IMR-90 (cell line): ENCODE results near the gene SHROOM3. TPM values are rescaled to one million over a fixed set of nuclear protein-coding genes. Genes with fewer than 3 reads are reported as not detected.
A peak's percentile ranks its signal among the peaks of the same experiment; 100 is the strongest.

Experiments
- ATAC-seq: fragments of 200-7000 bp; cut with Tn5 transposase; 2 replicates; pipeline ENCODE4 v1.9.1; 2020; ENCODE audit warnings: low read depth, mild to moderate bottlenecking, moderate library complexity
- BruUV-seq: library from RNA; stranded (reverse); fragments of 400-500 nt; replicated peaks from 2 replicates; lab custom pipeline; 2021; lab: Mats Ljungman, UMichigan
- CTCF ChIA-PET: fragments of 300-600 bp; formaldehyde crosslinking; extraction: SDS; loops from one replicate; lab custom pipeline; 2021; ENCODE audit warnings: antibody characterized with exemption; lab: Yijun Ruan, JAX
- POLR2A ChIA-PET: fragments of 300-600 bp; sonication (Branson Sonifier 250); formaldehyde crosslinking; loops from one replicate; lab custom pipeline; 2022; ENCODE audit warnings: antibody characterized with exemption; ENCODE audit not compliant: unreplicated experiment; lab: Charles Lee
- DNase-seq: peaks from one replicate; pipeline ENCODE4 v3.0.0; 2013
- H2AFZ ChIP-seq: replicated peaks from 2 replicates; pipeline ENCODE3; 2013; ENCODE audit warnings: low read length, mild to moderate bottlenecking; ENCODE audit not compliant: poor library complexity
- H2AK5ac ChIP-seq: 2 replicates; pipeline ENCODE4 v1.6.1; 2013; ENCODE audit warnings: low read depth, low read length, inconsistent platforms
- H2AK9ac ChIP-seq: replicated peaks from 2 replicates; pipeline ENCODE3; 2013; ENCODE audit warnings: mild to moderate bottlenecking, low read depth, low read length, moderate library complexity; ENCODE audit not compliant: poor library complexity
- H2BK120ac ChIP-seq: 2 replicates; pipeline ENCODE4 v1.6.1; 2013; ENCODE audit warnings: low read depth, low read length, inconsistent platforms
- H2BK15ac ChIP-seq: 3 replicates; pipeline ENCODE4 v1.6.1; 2013; ENCODE audit warnings: low read depth, low read length, inconsistent platforms
- H2BK20ac ChIP-seq: 2 replicates; pipeline ENCODE4 v1.6.1; 2013; ENCODE audit warnings: low read depth, mild to moderate bottlenecking, inconsistent platforms, low read length, moderate library complexity
- H2BK5ac ChIP-seq: 2 replicates; pipeline ENCODE4 v1.6.1; 2013; ENCODE audit warnings: mild to moderate bottlenecking, low read depth, low read length, inconsistent platforms; ENCODE audit not compliant: poor library complexity, severe bottlenecking
- H3K14ac ChIP-seq: replicated peaks from 2 replicates; pipeline ENCODE4 v1.6.1; 2013; ENCODE audit warnings: low read depth, low read length, inconsistent platforms
- H3K18ac ChIP-seq: 2 replicates; pipeline ENCODE4 v1.6.1; 2013; ENCODE audit warnings: low read depth, low read length, control low read depth
- H3K23ac ChIP-seq: 2 replicates; pipeline ENCODE4 v1.6.1; 2013; ENCODE audit warnings: low read depth, low read length, inconsistent platforms
- H3K27ac ChIP-seq: 2 replicates; pipeline ENCODE4 v1.5.1; 2013; ENCODE audit warnings: mild to moderate bottlenecking, control low read depth, low read length; ENCODE audit not compliant: insufficient read depth
- H3K27me3 ChIP-seq: 2 replicates; pipeline ENCODE4 v1.6.1; 2013; ENCODE audit warnings: low read length; ENCODE audit not compliant: control insufficient read depth, insufficient read depth
- H3K36me3 ChIP-seq: 2 replicates; pipeline ENCODE4 v1.6.1; 2013; ENCODE audit warnings: low read length, mixed read lengths; ENCODE audit not compliant: control insufficient read depth, insufficient read depth
- H3K4ac ChIP-seq: 2 replicates; pipeline ENCODE4 v1.6.1; 2013; ENCODE audit warnings: low read depth, low read length, inconsistent platforms
- H3K4me1 ChIP-seq: 2 replicates; pipeline ENCODE4 v1.6.1; 2013; ENCODE audit warnings: low read length, mixed read lengths; ENCODE audit not compliant: control insufficient read depth, insufficient read depth
- H3K4me2 ChIP-seq: 2 replicates; pipeline ENCODE4 v1.6.1; 2013; ENCODE audit warnings: low read depth, mild to moderate bottlenecking, control low read depth, low read length, moderate library complexity
- H3K4me3 ChIP-seq: 2 replicates; pipeline ENCODE4 v1.5.1; 2013; ENCODE audit warnings: low read depth, mild to moderate bottlenecking, control low read depth, low read length, moderate library complexity; ENCODE audit not compliant: insufficient read depth
- H3K56ac ChIP-seq: 2 replicates; pipeline ENCODE4 v1.6.1; 2013; ENCODE audit warnings: low read length, inconsistent platforms; ENCODE audit not compliant: insufficient read depth; ENCODE audit errors: extremely low read depth
- H3K79me1 ChIP-seq, 2 experiments: 2 replicates each; pipeline ENCODE4 v1.6.1; 2013; ENCODE audit warnings: low read length in 2 of 2, inconsistent platforms in 1 of 2, low read depth in 1 of 2
- H3K9ac ChIP-seq: 2 replicates; pipeline ENCODE4 v1.6.1; 2013; ENCODE audit warnings: low read depth, low read length, control low read depth
- H3K9me1 ChIP-seq: 2 replicates; pipeline ENCODE4 v1.6.1; 2013; ENCODE audit warnings: low read length, inconsistent platforms; ENCODE audit not compliant: insufficient read depth
- H3K9me3 ChIP-seq: 2 replicates; pipeline ENCODE4 v1.6.1; 2013; ENCODE audit warnings: low read length; ENCODE audit not compliant: control insufficient read depth, insufficient read depth
- H4K20me1 ChIP-seq: 2 replicates; pipeline ENCODE4 v1.6.1; 2013; ENCODE audit warnings: low read length, inconsistent platforms; ENCODE audit not compliant: insufficient read depth
- H4K5ac ChIP-seq: 2 replicates; pipeline ENCODE4 v1.6.1; 2013; ENCODE audit warnings: mild to moderate bottlenecking, low read depth, low read length, control low read depth
- H4K8ac ChIP-seq, 2 experiments: 2 replicates each; pipeline ENCODE4 v1.6.1; 2013; ENCODE audit warnings: low read depth in 2 of 2, low read length in 2 of 2, control low read depth in 1 of 2, inconsistent platforms in 1 of 2
- H4K91ac ChIP-seq: 2 replicates; pipeline ENCODE4 v1.6.1; 2013; ENCODE audit warnings: low read depth, low read length, inconsistent platforms; ENCODE audit not compliant: insufficient read depth
- BHLHE40 ChIP-seq: fragments of 150-350 bp; IDR thresholded peaks from 2 replicates; pipeline ENCODE4 v1.6.1; 2016; ENCODE audit warnings: mild to moderate bottlenecking, low read depth, low read length
- CEBPB ChIP-seq: IDR thresholded peaks from 2 replicates; pipeline ENCODE4 v1.6.1; 2012; ENCODE audit warnings: low read depth, low read length, improper control_type of control experiment
- CHD1 ChIP-seq: IDR thresholded peaks from 2 replicates; pipeline ENCODE4 v1.6.1; 2012; ENCODE audit warnings: low read depth, low read length, improper control_type of control experiment
- FOS ChIP-seq: fragments of 150-350 bp; IDR thresholded peaks from 2 replicates; pipeline ENCODE4 v1.6.1; 2016; ENCODE audit warnings: low read depth, low read length
- MAFK ChIP-seq: IDR thresholded peaks from 2 replicates; pipeline ENCODE4 v1.6.1; 2012; ENCODE audit warnings: low read depth, low read length, improper control_type of control experiment
- MXI1 ChIP-seq: IDR thresholded peaks from 2 replicates; pipeline ENCODE4 v1.6.1; 2012; ENCODE audit warnings: low read depth, mild to moderate bottlenecking, low read length, moderate library complexity, borderline replicate concordance
- NFE2L2 ChIP-seq: fragments of 150-350 bp; IDR thresholded peaks from 2 replicates; pipeline ENCODE4 v1.6.1; 2016; ENCODE audit warnings: low read depth, mild to moderate bottlenecking, low read length
- POLR2A ChIP-seq: IDR thresholded peaks from 2 replicates; pipeline ENCODE4 v1.6.1; 2012; ENCODE audit warnings: mild to moderate bottlenecking, low read depth, low read length
- RAD21 ChIP-seq: IDR thresholded peaks from 2 replicates; pipeline ENCODE4 v1.6.1; 2012; ENCODE audit warnings: low read length, improper control_type of control experiment
- RCOR1 ChIP-seq: IDR thresholded peaks from 2 replicates; pipeline ENCODE4 v1.6.1; 2012; ENCODE audit warnings: mild to moderate bottlenecking, low read length, improper control_type of control experiment; ENCODE audit not compliant: insufficient replicate concordance
- RFX5 ChIP-seq: IDR thresholded peaks from 2 replicates; pipeline ENCODE4 v1.8.0; 2012; ENCODE audit warnings: low read depth, mild to moderate bottlenecking, low read length, moderate library complexity
- SMC3 ChIP-seq: fragments of 150-350 bp; IDR thresholded peaks from 2 replicates; pipeline ENCODE4 v1.6.1; 2016; ENCODE audit warnings: low read depth, mild to moderate bottlenecking, antibody characterized with exemption, low read length, moderate library complexity
- dilution Hi-C: fragments of 300-500 bp; cut with HindIII; formaldehyde crosslinking; loops from one replicate; pipeline ENCODE4 v1.14.3; 2018; ENCODE audit warnings: low sequenced_read_pairs; ENCODE audit not compliant: unreplicated experiment
- in situ Hi-C: fragments of 300-500 bp; cut with MboI; formaldehyde crosslinking; loops from 3 replicates; pipeline ENCODE4 v1.14.3; 2019; ENCODE audit warnings: low sequenced_read_pairs, inconsistent platforms, mixed read lengths
- intact Hi-C: fragments of 100-400 bp; cut with micrococcal nuclease; formaldehyde crosslinking; loops from 2 replicates; pipeline ENCODE4 v1.10.0; 2022
- polyA plus RNA-seq, 3 experiments: library from polyadenylated mRNA; depleted of rRNA; stranded (reverse); fragments of >200 nt; gene quantifications; 2 replicates each; pipeline ENCODE4 v1.2.3, GENCODE V29; 2012; ENCODE audit warnings: low replicate concordance in 1 of 3
- total RNA-seq: library from RNA; depleted of rRNA; stranded (reverse); fragments of >200 nt; gene quantifications from 2 replicates; pipeline ENCODE4 v1.2.3, GENCODE V29; 2012
- TF ChIP-seq, protein P1 (sequence below): conservative IDR thresholded peaks from 2 replicates; pipeline ENCODE4 v1.5.1; 2012; ENCODE audit warnings: mild to moderate bottlenecking, low read depth, low read length, improper control_type of control experiment
- TF ChIP-seq, protein P2 (sequence below): fragments of 150-350 bp; IDR thresholded peaks from 2 replicates; pipeline ENCODE4 v1.6.1; 2017; ENCODE audit warnings: mild to moderate bottlenecking, antibody characterized with exemption, low read length, low read depth
- TF ChIP-seq, protein P3 (sequence below): fragments of 150-350 bp; IDR thresholded peaks from 2 replicates; pipeline ENCODE4 v1.6.1; 2016; ENCODE audit warnings: low read depth, mild to moderate bottlenecking, low read length, moderate library complexity, borderline replicate concordance

The SHROOM3 gene
- total and polyA plus RNA-seq, 2 of the 4 experiments (the other 2 are of a cell fraction): 10.8 to 19.5 TPM

DNA sequence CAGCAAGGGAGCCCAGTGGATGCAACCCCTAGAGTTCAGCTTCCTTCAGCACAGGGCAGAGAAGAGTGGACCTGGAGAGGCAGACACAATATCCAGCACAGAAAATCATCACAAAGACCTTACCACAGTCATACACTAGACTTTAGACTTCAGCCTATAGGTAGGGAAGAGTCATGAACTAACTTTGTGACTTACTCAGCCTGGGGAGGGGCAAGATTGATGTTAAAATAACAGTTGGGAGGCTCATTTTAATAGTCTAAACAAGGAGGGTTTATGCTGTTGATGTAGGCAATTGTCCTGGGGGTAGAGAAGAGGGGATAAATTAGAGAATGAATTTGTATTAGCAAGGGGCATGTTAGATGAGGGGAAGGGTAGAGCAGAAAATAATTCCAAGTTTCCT is 338.7 kb downstream of the SHROOM3 start:
- Histone ChIP-seq H3K4me3 (no peak overlapping the region), H3K9me1 (peaks cover 17% of the 10 kb centered on the region), H3K27ac (peak overlapping the region; percentile 22; the same call in 1 of the 2 replicates), H2BK5ac (peak overlapping the region; percentile 35), H3K36me3 (peaks cover 22% of the 10 kb centered on the region), H4K20me1 (no peaks in the 10 kb centered on the region), H3K56ac (no peak overlapping the region; the same call in 1 of the 2 replicates), H4K5ac (no peak overlapping the region), H3K14ac (peak overlapping the region; percentile 76), H3K4me2 (no peak overlapping the region), H3K79me1 (peaks cover 21 to 46% of the 10 kb centered on the region in 2 experiments; a peak in 3 of 4 replicates), H2BK120ac (peak overlapping the region; percentile 76), H3K9ac (no peak overlapping the region), H3K18ac (no peak overlapping the region), H3K27me3 (no peaks in the 10 kb centered on the region), H2BK20ac (peak overlapping the region; percentile 74), H2AFZ (no peak overlapping the region), H2BK15ac (peak overlapping the region; percentile 72; the same call in 2 of the 3 replicates), H3K9me3 (no peaks in the 10 kb centered on the region), H3K4me1 (peaks cover 11% of the 10 kb centered on the region), H4K8ac (peak overlapping the region; percentile 31 to 59; a peak in 2 of 4 replicates), H2AK5ac (peak overlapping the region; percentile 89; the same call in 1 of the 2 replicates), H3K4ac (peak overlapping the region; percentile 85), H4K91ac (peak overlapping the region; percentile 30), H2AK9ac (no peak overlapping the region), H3K23ac (no peak overlapping the region; the same call in 1 of the 2 replicates)
- DNase-seq (no peak), ATAC-seq (peak; percentile 28; the same call in 1 of the 2 replicates)
- TF ChIP-seq RCOR1 (no peak), MXI1 (no peak), SMC3 (no peak), NFE2L2 (no peak), RFX5 (no peak), CEBPB (no peak), FOS (no peak), POLR2A (no peak), CHD1 (no peak), RAD21 (no peak), BHLHE40 (no peak), MAFK (no peak)
- TF ChIP-seq, protein P1, sequence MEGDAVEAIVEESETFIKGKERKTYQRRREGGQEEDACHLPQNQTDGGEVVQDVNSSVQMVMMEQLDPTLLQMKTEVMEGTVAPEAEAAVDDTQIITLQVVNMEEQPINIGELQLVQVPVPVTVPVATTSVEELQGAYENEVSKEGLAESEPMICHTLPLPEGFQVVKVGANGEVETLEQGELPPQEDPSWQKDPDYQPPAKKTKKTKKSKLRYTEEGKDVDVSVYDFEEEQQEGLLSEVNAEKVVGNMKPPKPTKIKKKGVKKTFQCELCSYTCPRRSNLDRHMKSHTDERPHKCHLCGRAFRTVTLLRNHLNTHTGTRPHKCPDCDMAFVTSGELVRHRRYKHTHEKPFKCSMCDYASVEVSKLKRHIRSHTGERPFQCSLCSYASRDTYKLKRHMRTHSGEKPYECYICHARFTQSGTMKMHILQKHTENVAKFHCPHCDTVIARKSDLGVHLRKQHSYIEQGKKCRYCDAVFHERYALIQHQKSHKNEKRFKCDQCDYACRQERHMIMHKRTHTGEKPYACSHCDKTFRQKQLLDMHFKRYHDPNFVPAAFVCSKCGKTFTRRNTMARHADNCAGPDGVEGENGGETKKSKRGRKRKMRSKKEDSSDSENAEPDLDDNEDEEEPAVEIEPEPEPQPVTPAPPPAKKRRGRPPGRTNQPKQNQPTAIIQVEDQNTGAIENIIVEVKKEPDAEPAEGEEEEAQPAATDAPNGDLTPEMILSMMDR: no peak
- TF ChIP-seq, protein P2, sequence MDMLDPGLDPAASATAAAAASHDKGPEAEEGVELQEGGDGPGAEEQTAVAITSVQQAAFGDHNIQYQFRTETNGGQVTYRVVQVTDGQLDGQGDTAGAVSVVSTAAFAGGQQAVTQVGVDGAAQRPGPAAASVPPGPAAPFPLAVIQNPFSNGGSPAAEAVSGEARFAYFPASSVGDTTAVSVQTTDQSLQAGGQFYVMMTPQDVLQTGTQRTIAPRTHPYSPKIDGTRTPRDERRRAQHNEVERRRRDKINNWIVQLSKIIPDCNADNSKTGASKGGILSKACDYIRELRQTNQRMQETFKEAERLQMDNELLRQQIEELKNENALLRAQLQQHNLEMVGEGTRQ: no peak
- TF ChIP-seq, protein P3, sequence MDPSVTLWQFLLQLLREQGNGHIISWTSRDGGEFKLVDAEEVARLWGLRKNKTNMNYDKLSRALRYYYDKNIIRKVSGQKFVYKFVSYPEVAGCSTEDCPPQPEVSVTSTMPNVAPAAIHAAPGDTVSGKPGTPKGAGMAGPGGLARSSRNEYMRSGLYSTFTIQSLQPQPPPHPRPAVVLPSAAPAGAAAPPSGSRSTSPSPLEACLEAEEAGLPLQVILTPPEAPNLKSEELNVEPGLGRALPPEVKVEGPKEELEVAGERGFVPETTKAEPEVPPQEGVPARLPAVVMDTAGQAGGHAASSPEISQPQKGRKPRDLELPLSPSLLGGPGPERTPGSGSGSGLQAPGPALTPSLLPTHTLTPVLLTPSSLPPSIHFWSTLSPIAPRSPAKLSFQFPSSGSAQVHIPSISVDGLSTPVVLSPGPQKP: no peak
- CTCF ChIA-PET: interaction anchor here (0.7 kb wide), 1 partner anchor 179 kb away, joined by 8 read pairs; no protein-coding TSS in a partner anchor
- dilution Hi-C loops: no loop called here
- in situ Hi-C loops: loop anchor here (25.0 kb wide), 1 partner anchor 389 kb away; the partner anchor contains the start of gene CCNG2
- POLR2A ChIA-PET: no interaction called here
- intact Hi-C loops: no loop called here
- no TSS peak for BruUV-seq
